ENCODE data around the gene DISP2. TPM values are rescaled to one million over a fixed set of nuclear protein-coding genes. Genes with fewer than 3 reads are reported as not detected.

The DISP2 gene
- total and polyA plus RNA-seq, 9 of the 15 experiments (the other 6 are each of a cell fraction or from before 2014, with no cell fraction given), result 0.06 to 0.89 (median 0.15) TPM; not detected in 1

DNA sequence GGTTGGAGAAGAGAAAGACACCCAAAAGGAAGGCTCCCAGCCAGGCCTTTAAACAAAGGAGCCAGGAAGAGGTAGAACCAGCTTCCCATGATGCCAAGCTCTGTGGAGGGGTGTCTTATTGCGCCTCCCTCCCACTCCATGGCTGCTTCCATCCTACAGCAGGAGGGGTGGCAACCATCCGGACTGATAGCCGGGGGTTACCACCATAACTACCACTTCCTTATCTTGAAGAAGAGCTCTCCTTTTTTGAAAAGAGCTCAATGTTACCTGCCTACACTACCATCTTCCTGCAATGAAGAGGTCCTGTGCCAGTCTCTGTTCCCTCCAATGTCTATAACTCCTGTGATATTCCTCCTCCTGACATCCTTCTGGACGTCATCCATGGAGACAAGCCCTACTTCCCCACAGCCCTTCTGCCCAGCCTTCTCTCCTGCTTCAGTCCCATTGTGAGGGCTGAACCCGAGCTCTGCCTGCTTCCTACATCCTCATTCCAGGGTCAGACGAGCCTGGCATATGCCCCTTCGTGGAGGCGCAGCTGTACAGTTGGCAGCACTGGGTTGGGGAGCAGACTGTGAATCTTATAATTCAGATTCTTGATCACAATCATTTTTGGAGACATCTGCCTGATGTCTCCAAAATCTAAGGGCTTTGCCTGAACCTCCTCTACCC lies 25.8 kb upstream of the DISP2 start:
- BruUV-seq (replicated peaks), result no TSS peak
- Histone ChIP-seq H3K9me1 (ENCODE audit: control insufficient read depth, insufficient read depth, low read length) (no peaks in the 10 kb centered on the region), H3K36me3 (ENCODE audit: control insufficient read depth, insufficient read depth, low read length) (peaks cover 14% of the 10 kb centered on the region), H3K4me1 (replicated peaks in 1 of 2; ENCODE audit: control insufficient read depth in 2 of 2, insufficient read depth in 2 of 2, low read length in 2 of 2) (peaks cover 56 to 61% of the 10 kb centered on the region in 2 experiments), H3K4me2 (ENCODE audit: insufficient read depth, low read length) (no peak overlapping the region; the same call in 1 of the 2 replicates), H3K9me3 (replicated peaks; ENCODE audit: control insufficient read depth, insufficient read depth, low read depth, low read length) (no peaks in the 10 kb centered on the region), H3K9ac (ENCODE audit: insufficient read depth in 1 of 2, low read depth in 2 of 2, low read length in 2 of 2) (no peak overlapping the region), H3K79me2 (ENCODE audit: control insufficient read depth, insufficient read depth, low read length) (no peaks in the 10 kb centered on the region), H3K27me3 (ENCODE audit: control insufficient read depth in 2 of 2, insufficient read depth in 2 of 2, low read length in 2 of 2) (no peaks in the 10 kb centered on the region), H3K27ac (ENCODE audit: extremely low read depth, low read depth, low read length) (no peak overlapping the region), H2AFZ (ENCODE audit: low read depth, low read length) (no peak overlapping the region), H4K20me1 (replicated peaks; ENCODE audit: control insufficient read depth, insufficient read depth, low read length) (no peaks in the 10 kb centered on the region), H3K4me3 (no peak overlapping the region)
- intact Hi-C loops (cut with micrococcal nuclease) (no loop called here), in situ Hi-C loops (cut with MboI) (no loop called here)
- 66% methylated on average over 8 of the region's 8 CpGs for WGBS (ENCODE audit: insufficient coverage, low coverage, missing lambda C conversion rate)
- no peak for DNase-seq (ENCODE audit: extremely low read depth in 1 of 4, low spot score in 3 of 4)
- POLR2A ChIA-PET, result interaction anchor here (0.6 to 1.1 kb wide), 4 partner anchors 10 to 20 kb away, joined by 3 to 4 read pairs (median 4); no protein-coding TSS in a partner anchor
- TF ChIP-seq RFX1 (IDR thresholded peaks at IDR 0.05), result no peak
- TF ChIP-seq, protein P1, sequence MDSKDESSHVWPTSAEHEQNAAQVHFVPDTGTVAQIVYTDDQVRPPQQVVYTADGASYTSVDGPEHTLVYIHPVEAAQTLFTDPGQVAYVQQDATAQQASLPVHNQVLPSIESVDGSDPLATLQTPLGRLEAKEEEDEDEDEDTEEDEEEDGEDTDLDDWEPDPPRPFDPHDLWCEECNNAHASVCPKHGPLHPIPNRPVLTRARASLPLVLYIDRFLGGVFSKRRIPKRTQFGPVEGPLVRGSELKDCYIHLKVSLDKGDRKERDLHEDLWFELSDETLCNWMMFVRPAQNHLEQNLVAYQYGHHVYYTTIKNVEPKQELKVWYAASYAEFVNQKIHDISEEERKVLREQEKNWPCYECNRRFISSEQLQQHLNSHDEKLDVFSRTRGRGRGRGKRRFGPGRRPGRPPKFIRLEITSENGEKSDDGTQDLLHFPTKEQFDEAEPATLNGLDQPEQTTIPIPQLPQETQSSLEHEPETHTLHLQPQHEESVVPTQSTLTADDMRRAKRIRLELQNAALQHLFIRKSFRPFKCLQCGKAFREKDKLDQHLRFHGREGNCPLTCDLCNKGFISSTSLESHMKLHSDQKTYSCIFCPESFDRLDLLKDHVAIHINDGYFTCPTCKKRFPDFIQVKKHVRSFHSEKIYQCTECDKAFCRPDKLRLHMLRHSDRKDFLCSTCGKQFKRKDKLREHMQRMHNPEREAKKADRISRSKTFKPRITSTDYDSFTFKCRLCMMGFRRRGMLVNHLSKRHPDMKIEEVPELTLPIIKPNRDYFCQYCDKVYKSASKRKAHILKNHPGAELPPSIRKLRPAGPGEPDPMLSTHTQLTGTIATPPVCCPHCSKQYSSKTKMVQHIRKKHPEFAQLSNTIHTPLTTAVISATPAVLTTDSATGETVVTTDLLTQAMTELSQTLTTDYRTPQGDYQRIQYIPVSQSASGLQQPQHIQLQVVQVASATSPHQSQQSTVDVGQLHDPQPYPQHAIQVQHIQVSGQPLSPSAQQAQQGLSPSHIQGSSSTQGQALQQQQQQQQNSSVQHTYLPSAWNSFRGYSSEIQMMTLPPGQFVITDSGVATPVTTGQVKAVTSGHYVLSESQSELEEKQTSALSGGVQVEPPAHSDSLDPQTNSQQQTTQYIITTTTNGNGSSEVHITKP (IDR thresholded peaks at IDR 0.05; ENCODE audit: partially characterized antibody), result peak; percentile 78
- FAIRE-seq, result no peak
- CTCF ChIA-PET (ENCODE audit: low intra/inter-chr PET ratio), result no interaction called here
- ATAC-seq, result no peak

Data from K562 (cell line).